ENCODE measurements around the gene TBR1. TPM values are rescaled to one million over a fixed set of nuclear protein-coding genes. Genes with fewer than 3 reads are reported as not detected.

Gene TBR1
- total RNA-seq, 1 experiment from 2014 or later = not detected

- no peaks in the 10 kb centered on the region for H3F3A ChIP-seq (ENCODE audit: low read length, unreplicated experiment)
- no peak overlapping the region for H3K4me3 ChIP-seq (ENCODE audit: low read length)
- H3K36me3 ChIP-seq (ENCODE audit: low read depth, low read length) = no peaks in the 10 kb centered on the region
- H2AFZ ChIP-seq (ENCODE audit: low read length) = no peak overlapping the region
- POLR2A ChIA-PET (ENCODE audit: unreplicated experiment) = no interaction called here
- no peaks in the 10 kb centered on the region for H4K20me1 ChIP-seq (ENCODE audit: low read length)
- TF ChIP-seq CTCF (conservative IDR thresholded peaks at IDR 0.05; ENCODE audit: low read depth, low read length) = no peak
- no peak for TF ChIP-seq EZH2 (IDR thresholded peaks at IDR 0.05; ENCODE audit: low read length, unreplicated experiment)
- TF ChIP-seq EZH2phosphoT487 (IDR thresholded peaks at IDR 0.05; ENCODE audit: borderline replicate concordance, low read length) = no peak
- DNase-seq = no peak
- H3K4me2 ChIP-seq (ENCODE audit: low read length) = no peak overlapping the region
- peaks cover 11% of the 10 kb centered on the region for H3K4me1 ChIP-seq (ENCODE audit: insufficient read depth, low read length)
- CTCF ChIA-PET = no interaction called here
- intact Hi-C loops (cut with micrococcal nuclease) = loop anchor here (10.0 kb wide), 2 partner anchors 138 to 528 kb away; no protein-coding TSS in a partner anchor
- no peaks in the 10 kb centered on the region for H3K9me2 ChIP-seq (replicated peaks; ENCODE audit: low read length)
- no peak overlapping the region for H3K9ac ChIP-seq (ENCODE audit: low read length)
- no TSS peak for BruUV-seq (replicated peaks)
- no peaks in the 10 kb centered on the region for H3K9me3 ChIP-seq (ENCODE audit: low read length)
- no peak for ATAC-seq
- no peaks in the 10 kb centered on the region for H3K27me3 ChIP-seq (ENCODE audit: low read length)
- no peaks in the 10 kb centered on the region for H3K79me2 ChIP-seq (ENCODE audit: low read length)
- H3K27ac ChIP-seq (ENCODE audit: low read length) = no peak overlapping the region
Observed at GRCh38 chr2:161416708-161417437, 776 bp downstream of the TBR1 start.

- BruUV-seq (replicated peaks) = no TSS peak
- ChIA-PET POLR2A (ENCODE audit: unreplicated experiment) (no interaction called here), CTCF (no interaction called here)
- Histone ChIP-seq H3F3A (ENCODE audit: low read length, unreplicated experiment) (no peaks in the 10 kb centered on the region), H3K4me2 (ENCODE audit: low read length) (no peak overlapping the region), H3K36me3 (ENCODE audit: low read depth, low read length) (no peaks in the 10 kb centered on the region), H2AFZ (ENCODE audit: low read length) (no peak overlapping the region), H3K9me3 (ENCODE audit: low read length) (no peaks in the 10 kb centered on the region), H3K27me3 (ENCODE audit: low read length) (no peaks in the 10 kb centered on the region), H3K27ac (ENCODE audit: low read length) (no peak overlapping the region), H3K4me1 (ENCODE audit: insufficient read depth, low read length) (peaks cover 6% of the 10 kb centered on the region; the same call in 1 of the 2 replicates), H3K4me3 (ENCODE audit: low read length) (no peak overlapping the region), H3K79me2 (ENCODE audit: low read length) (no peaks in the 10 kb centered on the region), H3K9ac (ENCODE audit: low read length) (no peak overlapping the region), H3K9me2 (replicated peaks; ENCODE audit: low read length) (no peaks in the 10 kb centered on the region), H4K20me1 (ENCODE audit: low read length) (no peaks in the 10 kb centered on the region)
- intact Hi-C loops (cut with micrococcal nuclease) = loop anchor here (10.0 kb wide), 2 partner anchors 137 to 527 kb away; no protein-coding TSS in a partner anchor
- no peak for ATAC-seq
- no peak for TF ChIP-seq EZH2phosphoT487 (IDR thresholded peaks at IDR 0.05; ENCODE audit: borderline replicate concordance, low read length)
- no peak for TF ChIP-seq CTCF (conservative IDR thresholded peaks at IDR 0.05; ENCODE audit: low read depth, low read length)
- no peak for TF ChIP-seq EZH2 (IDR thresholded peaks at IDR 0.05; ENCODE audit: low read length, unreplicated experiment)
- no peak for DNase-seq
Observed at GRCh38 chr2:161417438-161418274, 1.6 kb downstream of the TBR1 start.
